Smooth muscle cell (in vitro differentiated cells): Measurements from ENCODE around the gene CMC4. TPM values are rescaled to one million over a fixed set of nuclear protein-coding genes. Genes with fewer than 3 reads are reported as not detected.
A peak's percentile ranks its signal among the peaks of the same experiment; 100 is the strongest.

Experiments
- DNase-seq: peaks from one replicate; lab custom pipeline; 2025; ENCODE audit not compliant: unreplicated experiment; lab: John Stamatoyannopoulos, UW
- H2AFZ ChIP-seq: fragments of 200-600 bp; sonication (generic); 2 replicates; pipeline ENCODE4 v1.6.0; 2016; ENCODE audit warnings: antibody characterized with exemption, low read depth, mild to moderate bottlenecking
- H3F3A ChIP-seq: fragments of 200-600 bp; sonication (generic); 2 replicates; pipeline ENCODE4 v1.6.0; 2017; ENCODE audit warnings: antibody characterized with exemption, low read depth
- H3K27ac ChIP-seq: fragments of 200-600 bp; sonication (generic); 2 replicates; pipeline ENCODE4 v1.5.1; 2016; ENCODE audit warnings: low read depth, mild to moderate bottlenecking
- H3K27me3 ChIP-seq: fragments of 200-600 bp; sonication (generic); 2 replicates; pipeline ENCODE4 v1.6.1; 2016; ENCODE audit warnings: low read depth, mild to moderate bottlenecking
- H3K36me3 ChIP-seq: fragments of 200-600 bp; sonication (generic); 2 replicates; pipeline ENCODE4 v1.5.1; 2016; ENCODE audit warnings: low read depth
- H3K4me1 ChIP-seq: fragments of 200-600 bp; sonication (generic); 2 replicates; pipeline ENCODE4 v1.5.1; 2016; ENCODE audit warnings: low read depth
- H3K4me2 ChIP-seq: fragments of 200-600 bp; sonication (generic); 2 replicates; pipeline ENCODE4 v1.6.0; 2016; ENCODE audit warnings: mild to moderate bottlenecking
- H3K4me3 ChIP-seq: fragments of 200-600 bp; sonication (generic); 2 replicates; pipeline ENCODE4 v1.5.1; 2016; ENCODE audit warnings: mild to moderate bottlenecking
- H3K79me2 ChIP-seq: fragments of 200-600 bp; sonication (generic); 2 replicates; pipeline ENCODE4 v1.6.0; 2016; ENCODE audit warnings: low read depth, mild to moderate bottlenecking
- H3K9ac ChIP-seq: fragments of 200-600 bp; sonication (generic); 2 replicates; pipeline ENCODE4 v1.6.0; 2016; ENCODE audit warnings: low read depth
- H3K9me3 ChIP-seq: fragments of 200-600 bp; sonication (generic); replicated peaks from 2 replicates; pipeline ENCODE4 v1.5.1; 2016; ENCODE audit warnings: low read depth
- H4K20me1 ChIP-seq: fragments of 200-600 bp; sonication (generic); 2 replicates; pipeline ENCODE4 v1.6.0; 2016; ENCODE audit warnings: low read depth
- WGBS: methylation state at CpG from one replicate; pipeline ENCODE4 v1.1.7; 2016; ENCODE audit warnings: low lambda C conversion rate; 5-methylcytosine and 5-hydroxymethylcytosine counted together
- polyA plus RNA-seq: library from polyadenylated mRNA; unstranded; fragments of >200 nt; fragmentation: Nextera tagmentation; extraction: Ambion mirVana; gene quantifications from 2 replicates; pipeline ENCODE4 v1.2.1, GENCODE V29; 2016
- total RNA-seq: library from RNA; depleted of rRNA; stranded (reverse); fragments of >200 nt; gene quantifications from 2 replicates; pipeline ENCODE4 v1.2.3, GENCODE V29; 2014
- TF ChIP-seq, protein P1 (sequence below): fragments of 200-600 bp; sonication (generic); IDR thresholded peaks from 2 replicates; pipeline ENCODE4 v1.5.1; 2017; ENCODE audit warnings: borderline replicate concordance, mild to moderate bottlenecking, antibody characterized with exemption; ENCODE audit not compliant: insufficient read depth, poor library complexity, severe bottlenecking

The CMC4 gene
- total and polyA plus RNA-seq, 2 experiments from 2014 or later = 21.2 to 24.5 TPM

DNA sequence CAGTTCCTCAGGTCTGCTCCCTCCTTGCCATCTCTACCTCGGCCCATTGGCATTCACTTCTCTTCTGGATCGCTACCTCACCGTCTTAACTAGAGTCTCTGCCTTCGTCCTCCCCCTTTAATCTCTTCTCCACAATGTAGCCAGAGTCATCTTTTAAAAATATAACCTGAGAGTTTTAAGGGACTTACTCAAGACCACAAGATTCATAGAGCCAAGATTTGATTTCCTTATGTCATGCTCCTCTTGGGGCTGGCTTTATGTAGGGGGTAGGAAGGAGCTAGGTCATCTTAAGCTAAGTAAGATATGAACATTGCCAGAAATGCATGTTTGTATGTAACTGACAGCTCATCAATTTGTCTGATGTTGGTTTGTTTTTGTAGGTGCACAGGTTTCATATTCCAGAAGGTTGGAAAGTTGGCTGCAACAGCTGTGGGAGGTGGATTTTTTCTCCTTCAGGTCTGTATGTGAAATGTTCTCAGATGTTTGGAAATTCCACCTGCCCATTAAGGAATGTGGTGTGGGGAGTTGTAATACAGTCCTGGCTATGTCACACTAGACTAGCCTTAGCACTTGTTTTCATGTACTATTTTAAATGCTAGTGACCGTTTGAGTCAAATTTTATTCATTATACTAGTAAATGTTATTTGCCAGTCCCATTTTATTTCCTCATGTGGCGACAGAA, 24.7 kb downstream of the CMC4 start:
- no peaks in the 10 kb centered on the region for H3K27me3 ChIP-seq
- peaks cover 4% of the 10 kb centered on the region for H3K79me2 ChIP-seq
- TF ChIP-seq, protein P1, sequence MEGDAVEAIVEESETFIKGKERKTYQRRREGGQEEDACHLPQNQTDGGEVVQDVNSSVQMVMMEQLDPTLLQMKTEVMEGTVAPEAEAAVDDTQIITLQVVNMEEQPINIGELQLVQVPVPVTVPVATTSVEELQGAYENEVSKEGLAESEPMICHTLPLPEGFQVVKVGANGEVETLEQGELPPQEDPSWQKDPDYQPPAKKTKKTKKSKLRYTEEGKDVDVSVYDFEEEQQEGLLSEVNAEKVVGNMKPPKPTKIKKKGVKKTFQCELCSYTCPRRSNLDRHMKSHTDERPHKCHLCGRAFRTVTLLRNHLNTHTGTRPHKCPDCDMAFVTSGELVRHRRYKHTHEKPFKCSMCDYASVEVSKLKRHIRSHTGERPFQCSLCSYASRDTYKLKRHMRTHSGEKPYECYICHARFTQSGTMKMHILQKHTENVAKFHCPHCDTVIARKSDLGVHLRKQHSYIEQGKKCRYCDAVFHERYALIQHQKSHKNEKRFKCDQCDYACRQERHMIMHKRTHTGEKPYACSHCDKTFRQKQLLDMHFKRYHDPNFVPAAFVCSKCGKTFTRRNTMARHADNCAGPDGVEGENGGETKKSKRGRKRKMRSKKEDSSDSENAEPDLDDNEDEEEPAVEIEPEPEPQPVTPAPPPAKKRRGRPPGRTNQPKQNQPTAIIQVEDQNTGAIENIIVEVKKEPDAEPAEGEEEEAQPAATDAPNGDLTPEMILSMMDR = no peak
- no peaks in the 10 kb centered on the region for H3F3A ChIP-seq
- H3K9ac ChIP-seq = no peak overlapping the region
- no peaks in the 10 kb centered on the region for H4K20me1 ChIP-seq
- DNase-seq = no peak
- H3K27ac ChIP-seq = no peak overlapping the region
- H3K4me1 ChIP-seq = no peaks in the 10 kb centered on the region
- WGBS = 77% methylated on average over 6 of the region's 6 CpGs
- no peak overlapping the region for H3K4me2 ChIP-seq
- H3K4me3 ChIP-seq = no peak overlapping the region
- no peaks in the 10 kb centered on the region for H3K9me3 ChIP-seq
- H3K36me3 ChIP-seq = no peaks in the 10 kb centered on the region
- no peak overlapping the region for H2AFZ ChIP-seq

GRCh38 chrX:155035688-155036087, 35.2 kb downstream of the CMC4 start:
- Histone ChIP-seq H4K20me1 (no peaks in the 10 kb centered on the region), H3K79me2 (peaks cover 21% of the 10 kb centered on the region), H3K4me3 (no peak overlapping the region), H3K36me3 (peaks cover 8% of the 10 kb centered on the region), H3K9ac (no peak overlapping the region), H3K27me3 (no peaks in the 10 kb centered on the region), H3K27ac (no peak overlapping the region), H3F3A (no peaks in the 10 kb centered on the region), H3K9me3 (peaks cover 5% of the 10 kb centered on the region), H3K4me1 (no peaks in the 10 kb centered on the region), H3K4me2 (no peak overlapping the region), H2AFZ (no peak overlapping the region)
- DNase-seq = no peak
- TF ChIP-seq, protein P1 = no peak
- WGBS = 80% methylated on average over 4 of the region's 4 CpGs

- 91% methylated on average over 5 of the region's 5 CpGs for whole genome bisulfite sequencing
- Histone ChIP-seq H3F3A (peaks cover 3% of the 10 kb centered on the region), H3K36me3 (peaks cover 5% of the 10 kb centered on the region), H2AFZ (no peak overlapping the region), H3K4me2 (no peak overlapping the region), H3K9me3 (peaks cover 5% of the 10 kb centered on the region), H3K4me3 (no peak overlapping the region), H3K9ac (no peak overlapping the region), H3K27me3 (no peaks in the 10 kb centered on the region), H3K4me1 (no peaks in the 10 kb centered on the region), H3K27ac (no peak overlapping the region), H3K79me2 (peaks cover 24% of the 10 kb centered on the region), H4K20me1 (no peaks in the 10 kb centered on the region)
- no peak for DNase-seq
- TF ChIP-seq, protein P1 = no peak
Observed at GRCh38 chrX:155031657-155032056, 39.3 kb downstream of the CMC4 start.

- H4K20me1 ChIP-seq = no peaks in the 10 kb centered on the region
- peak overlapping the region; percentile 90 for H3K4me2 ChIP-seq
- no peak overlapping the region for H3K9ac ChIP-seq
- H3K9me3 ChIP-seq = no peaks in the 10 kb centered on the region
- H3K36me3 ChIP-seq = no peaks in the 10 kb centered on the region
- peaks cover 14% of the 10 kb centered on the region for H3K79me2 ChIP-seq
- no peaks in the 10 kb centered on the region for H3K27me3 ChIP-seq
- H3K4me3 ChIP-seq = no peak overlapping the region
- TF ChIP-seq, protein P1 = no peak
- H2AFZ ChIP-seq = no peak overlapping the region
- peaks cover 3% of the 10 kb centered on the region for H3F3A ChIP-seq
- peak overlapping the region; percentile 99 for H3K27ac ChIP-seq
- 54% methylated on average over 2 of the region's 2 CpGs for WGBS
- no peak for DNase-seq
- H3K4me1 ChIP-seq = no peaks in the 10 kb centered on the region
Observed at GRCh38 chrX:155028877-155029291, 42.1 kb downstream of the CMC4 start.
